GM19468 (cell line): ENCODE data around the gene MPC1L.
"Not testable (repeated sequence)": the region's sequence is repeated elsewhere in the genome, so short reads cannot be mapped to it uniquely, and the experiment has no call there.

Source experiments
- ATAC-seq: cut with Tn5 transposase; IDR thresholded peaks from one replicate; pipeline ENCODE4 v1.9.1; 2021; ENCODE audit warnings: mild to moderate bottlenecking, moderate library complexity, moderate number of reproducible peaks; ENCODE audit not compliant: unreplicated experiment; ENCODE audit errors: extremely low read depth

The MPC1L gene

GRCh38 chrX:40623139-40623536 lies at the start of gene MPC1L:
Gene MPC1L (plus strand): TSS chrX:40623428. CDS start chrX:40623566, 138 bp downstream.
- no peak for ATAC-seq

- no peak for ATAC-seq
These were observed 49.5 kb upstream of the MPC1L start for GRCh38 chrX:40573763-40574162.

- ATAC-seq = not testable (repeated sequence)
These were observed 47.8 kb upstream of the MPC1L start for GRCh38 chrX:40575411-40575810.

GRCh38 chrX:40576291-40576690 lies 46.9 kb upstream of the MPC1L start:
- no peak for ATAC-seq

- no peak for ATAC-seq
These were observed 45.1 kb upstream of the MPC1L start for GRCh38 chrX:40578039-40578695.

- no peak for ATAC-seq
These were observed 44.1 kb upstream of the MPC1L start for GRCh38 chrX:40579141-40579540.

GRCh38 chrX:40579900-40580536 lies 43.2 kb upstream of the MPC1L start:
- peak; percentile 4 for ATAC-seq

GRCh38 chrX:40580537-40581335 lies 42.5 kb upstream of the MPC1L start, which contains the start of gene ATP6AP2:
Gene ATP6AP2 (plus strand): TSS chrX:40580970. CDS start chrX:40581066, 96 bp downstream.
- ATAC-seq = peak; percentile 94

- ATAC-seq = no peak
These were observed 41.8 kb upstream of the MPC1L start for GRCh38 chrX:40581336-40581920.

- not testable (repeated sequence) for ATAC-seq
These were observed 41.0 kb upstream of the MPC1L start for GRCh38 chrX:40582178-40582577.

- no peak for ATAC-seq
These were observed 40.4 kb upstream of the MPC1L start for GRCh38 chrX:40582811-40583210.

GRCh38 chrX:40587623-40588022 lies 35.6 kb upstream of the MPC1L start:
- not testable (repeated sequence) for ATAC-seq

- not testable (repeated sequence) for ATAC-seq
These were observed 33.5 kb upstream of the MPC1L start for GRCh38 chrX:40589616-40590321.

- no peak for ATAC-seq
These were observed 19.8 kb upstream of the MPC1L start for GRCh38 chrX:40603446-40603845.

- no peak for ATAC-seq
These were observed 15.8 kb upstream of the MPC1L start for GRCh38 chrX:40607381-40607780.

GRCh38 chrX:40612511-40612910 lies 10.7 kb upstream of the MPC1L start:
- no peak for ATAC-seq

GRCh38 chrX:40615976-40616375 lies 7.3 kb upstream of the MPC1L start:
- no peak for ATAC-seq

GRCh38 chrX:40617566-40617965 lies 5.7 kb upstream of the MPC1L start:
- no peak for ATAC-seq

- no peak for ATAC-seq
These were observed 619 bp upstream of the MPC1L start for GRCh38 chrX:40622479-40623138.
